Cerebellar nuclear complex (tissue), 1 donor: Measurements from ENCODE around the gene ARMC3.

Source experiments
- DNase-seq, 2 experiments: peaks; one replicate each; lab custom pipeline; 2025; lab: John Stamatoyannopoulos, UW

Gene ARMC3

DNA sequence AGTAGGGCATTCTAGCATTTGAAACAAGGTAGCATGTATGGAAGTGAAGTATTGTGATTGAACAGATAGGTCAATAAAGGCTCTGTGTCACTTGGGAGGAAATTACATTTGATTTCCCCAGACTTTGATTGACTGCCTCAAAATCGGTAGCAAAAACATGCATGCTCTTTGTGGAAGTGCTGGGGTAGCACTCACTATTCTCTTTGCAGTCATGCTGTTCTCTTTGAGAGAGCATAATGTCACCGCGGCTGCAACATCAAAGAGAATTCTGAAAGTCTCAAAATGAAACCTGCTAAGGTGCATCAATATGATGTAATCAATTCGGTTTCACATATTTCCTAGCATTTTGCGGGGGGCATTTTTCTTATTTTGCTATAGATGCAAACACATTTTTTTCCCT, 64.2 kb downstream of the ARMC3 start:
- no peak for DNase-seq

DNA sequence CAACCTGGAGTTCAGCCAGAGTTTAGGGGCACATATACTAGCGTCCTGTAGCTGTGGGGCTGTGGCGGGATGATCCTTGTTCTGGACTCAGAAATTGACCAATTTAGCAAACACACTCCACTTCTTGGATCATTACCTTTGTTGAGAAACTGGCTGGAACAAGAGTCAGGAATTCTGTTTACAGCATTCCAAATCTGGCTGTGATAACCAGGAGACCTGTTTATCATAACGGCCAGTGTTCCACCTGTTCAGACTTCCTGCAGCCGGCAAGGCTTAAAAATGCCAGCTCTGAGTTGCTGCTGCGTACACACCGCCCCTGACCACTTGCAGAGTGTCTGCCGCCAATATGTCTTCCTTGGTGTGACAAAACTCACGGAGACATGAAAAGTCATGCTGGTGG, 64.8 kb downstream of the ARMC3 start:
- DNase-seq = no peak

DNA sequence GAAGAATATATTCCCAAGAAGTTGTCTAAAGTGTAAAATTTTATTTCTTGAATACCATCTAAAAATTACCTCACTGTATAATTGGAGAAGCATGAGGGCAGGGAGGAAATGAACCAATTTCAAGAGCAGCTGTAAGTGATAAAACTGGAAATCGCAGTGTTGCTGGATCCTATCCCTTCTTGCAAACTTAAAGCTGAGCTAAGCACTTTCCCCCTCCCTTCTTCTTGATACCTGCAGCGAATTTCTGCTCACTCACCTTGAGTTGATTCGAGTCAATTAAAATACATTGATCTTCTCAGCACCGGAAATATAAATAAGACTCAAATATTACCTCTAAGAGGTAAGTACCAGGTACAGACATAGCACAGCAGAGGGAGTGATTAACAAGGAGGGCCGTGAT, 65.5 kb downstream of the ARMC3 start:
- DNase-seq = no peak

DNA sequence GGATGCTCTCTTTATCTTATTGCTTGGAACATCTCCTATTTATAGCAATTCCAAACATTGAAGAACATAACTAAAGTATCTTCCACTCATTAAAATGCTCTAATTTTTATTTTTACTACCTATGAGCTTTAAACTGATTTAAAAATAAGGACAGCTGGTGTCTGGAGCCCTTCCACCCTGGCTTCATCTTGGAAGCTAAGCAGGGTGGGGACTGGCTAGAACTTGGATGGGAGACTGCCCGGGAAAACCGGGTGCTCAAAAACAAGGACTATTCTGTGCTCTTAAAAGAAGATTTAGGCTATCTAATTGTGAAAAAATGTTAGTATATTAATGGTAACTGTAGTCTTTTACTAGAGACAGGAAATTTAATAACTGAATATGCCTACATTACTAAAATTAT, 69.2 kb downstream of the ARMC3 start:
- DNase-seq = no peak

DNA sequence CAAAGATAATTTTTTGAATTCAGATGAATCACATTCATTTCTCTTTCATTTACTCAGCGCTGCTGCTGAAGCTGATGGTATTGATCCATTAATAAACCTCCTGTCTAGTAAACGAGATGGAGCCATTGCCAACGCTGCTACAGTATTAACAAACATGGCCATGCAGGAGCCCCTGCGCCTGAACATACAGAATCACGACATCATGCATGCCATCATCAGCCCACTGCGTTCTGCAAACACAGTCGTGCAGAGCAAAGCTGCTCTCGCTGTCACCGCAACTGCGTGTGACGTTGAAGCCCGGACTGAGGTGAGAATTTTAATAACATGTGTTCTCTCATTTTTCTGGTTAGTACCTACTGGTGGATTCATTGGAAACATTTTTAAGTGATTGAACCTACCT, 70.2 kb downstream of the ARMC3 start:
- DNase-seq = no peak

DNA sequence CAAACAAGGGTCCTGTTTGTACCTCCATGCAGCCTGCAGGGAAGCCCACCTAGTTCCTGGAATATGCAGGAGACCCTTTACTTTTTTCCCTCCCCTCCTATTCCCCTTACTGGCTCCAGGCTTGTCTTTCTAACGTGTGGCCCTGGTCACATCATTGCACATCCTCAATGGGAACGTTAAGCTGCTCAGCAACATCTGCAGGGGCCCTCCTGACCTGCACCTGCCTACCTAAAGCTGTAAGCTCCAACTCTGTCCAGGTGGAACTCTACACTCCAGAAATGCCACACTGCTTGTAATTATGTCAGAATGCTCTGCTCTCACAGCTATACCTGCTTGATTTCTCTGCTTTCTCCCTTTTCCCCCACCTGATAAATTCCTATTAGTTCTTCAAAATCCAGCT, 72.1 kb downstream of the ARMC3 start:
- DNase-seq = no peak

DNA sequence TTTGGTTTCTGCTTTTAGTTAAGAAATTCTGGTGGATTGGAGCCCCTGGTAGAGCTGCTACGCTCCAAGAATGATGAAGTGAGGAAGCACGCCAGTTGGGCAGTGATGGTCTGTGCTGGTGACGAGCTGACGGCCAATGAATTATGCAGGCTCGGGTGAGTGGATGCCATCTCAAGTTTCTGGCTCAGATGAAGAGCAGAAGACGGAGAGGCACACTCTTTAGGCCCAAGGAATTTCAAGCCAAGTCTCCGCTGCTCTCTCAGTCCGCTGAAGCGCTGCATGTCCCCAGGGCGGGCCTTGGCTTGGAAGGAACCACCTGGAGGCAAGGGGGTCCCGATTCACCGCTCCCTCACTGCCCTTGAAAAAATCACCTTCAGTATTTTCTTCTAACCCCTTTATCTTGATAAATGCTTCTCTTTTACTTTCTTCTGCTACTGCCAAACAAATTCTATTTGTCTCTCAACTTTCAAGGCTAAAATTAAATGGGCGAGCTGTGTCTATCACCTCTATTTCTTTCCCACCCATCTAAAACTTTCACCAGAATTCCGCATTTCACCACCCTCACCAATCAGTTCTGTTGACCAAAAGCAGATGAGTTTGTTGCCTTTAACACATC, 74.2 kb downstream of the ARMC3 start:
- no peak for DNase-seq

DNA sequence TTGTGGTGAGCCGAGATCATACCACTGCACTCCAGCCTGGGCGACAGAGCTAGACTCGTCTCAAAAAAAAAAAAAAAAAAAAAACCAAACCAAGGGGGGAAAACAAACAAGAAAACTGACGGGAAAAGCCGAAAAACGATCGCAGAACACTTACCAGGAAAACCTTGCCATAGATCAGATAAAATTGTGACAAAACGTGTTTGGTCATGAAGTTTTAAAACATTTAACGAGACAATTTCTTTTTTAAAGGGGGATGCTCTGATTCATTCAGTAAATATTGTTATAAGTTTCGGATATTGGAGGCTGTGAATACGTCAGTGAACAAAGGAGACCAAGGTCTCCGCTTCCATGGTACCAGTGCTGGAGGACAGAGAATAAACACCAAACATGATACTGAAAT, 77.3 kb downstream of the ARMC3 start:
- DNase-seq = no peak

DNA sequence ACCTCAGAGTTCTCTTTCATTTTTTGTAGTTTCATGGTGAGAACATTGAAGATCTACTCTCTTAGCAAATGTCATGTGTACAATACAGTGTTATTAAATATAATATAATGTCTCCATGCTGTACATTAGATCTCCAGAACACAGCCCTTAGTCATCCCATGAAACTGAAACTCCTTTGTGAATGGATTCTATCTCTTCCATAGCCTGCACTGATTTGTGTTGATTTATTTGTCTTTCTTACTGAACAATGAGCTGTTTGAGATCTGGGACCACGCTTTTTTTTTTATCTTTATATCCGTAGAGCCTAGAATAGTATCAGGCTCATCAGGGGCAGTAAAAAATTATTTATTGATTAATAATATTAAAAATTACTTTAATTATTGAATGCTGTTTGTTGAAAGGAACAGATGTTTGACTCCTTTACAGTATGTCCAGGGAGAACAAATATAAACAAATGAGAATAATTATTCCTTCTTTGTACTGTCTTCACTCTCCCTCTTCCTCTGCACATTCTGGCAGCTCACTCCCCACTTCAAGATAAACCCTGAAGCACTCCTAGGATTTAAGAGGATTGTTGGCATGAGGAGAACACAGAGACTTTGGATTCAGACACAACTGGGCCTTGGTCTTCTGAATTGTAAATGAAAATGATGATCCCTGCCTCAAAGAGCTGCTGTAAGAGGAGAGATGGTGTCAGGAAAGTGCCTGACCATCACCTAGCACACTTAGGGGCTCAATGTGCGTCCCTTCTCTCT, 85.9 kb downstream of the ARMC3 start:
- DNase-seq = no peak

DNA sequence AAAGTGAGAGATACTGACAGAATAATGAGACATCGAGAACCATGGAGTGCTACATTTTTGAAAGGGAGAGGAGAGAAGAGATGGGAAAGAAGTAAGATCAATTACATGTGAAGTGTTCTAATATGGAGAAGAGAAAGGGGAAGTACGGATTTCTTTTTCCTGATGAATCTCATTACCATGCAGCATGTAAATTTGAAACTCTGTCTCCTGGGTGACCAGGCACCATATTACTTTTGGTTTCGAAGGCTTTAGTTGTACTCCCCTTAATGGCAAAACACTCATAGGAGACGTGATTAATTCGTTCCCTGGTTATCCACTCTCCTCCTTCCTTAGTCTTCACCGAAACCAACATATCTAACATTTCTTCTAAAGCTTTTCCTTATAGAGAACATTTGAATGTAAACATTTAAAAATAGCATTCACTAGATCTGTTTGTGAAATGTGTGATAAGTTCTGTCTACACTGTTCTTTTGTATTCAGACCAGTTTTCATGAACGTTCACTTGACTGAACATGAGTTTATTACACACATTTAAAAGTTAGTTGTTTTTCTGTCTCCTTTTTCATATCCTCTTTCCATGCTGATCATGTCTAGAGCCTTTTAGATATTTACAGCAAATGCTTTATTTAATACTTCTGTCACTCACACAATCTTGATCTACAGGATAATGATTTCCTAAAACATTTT, 87.3 kb downstream of the ARMC3 start:
- DNase-seq = no peak

DNA sequence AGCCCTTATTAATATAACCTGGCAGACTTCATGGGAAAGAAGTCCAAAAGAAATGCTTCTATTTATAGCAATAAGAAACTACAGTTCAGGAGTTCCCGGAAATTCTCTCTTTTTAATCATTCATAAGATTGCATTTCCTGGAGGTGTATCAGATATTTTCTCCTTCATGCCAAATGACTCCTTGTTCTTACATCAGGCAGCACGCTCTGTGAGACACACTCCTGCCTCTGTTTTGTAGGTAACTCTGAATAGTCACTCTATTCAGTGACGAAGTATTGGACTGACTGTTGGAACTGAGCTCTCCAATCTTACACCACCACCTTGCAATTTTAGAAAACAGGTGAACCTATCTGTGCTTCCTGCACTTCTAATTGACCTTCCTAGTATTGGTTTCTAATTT, 88.8 kb downstream of the ARMC3 start:
- no peak for DNase-seq

DNA sequence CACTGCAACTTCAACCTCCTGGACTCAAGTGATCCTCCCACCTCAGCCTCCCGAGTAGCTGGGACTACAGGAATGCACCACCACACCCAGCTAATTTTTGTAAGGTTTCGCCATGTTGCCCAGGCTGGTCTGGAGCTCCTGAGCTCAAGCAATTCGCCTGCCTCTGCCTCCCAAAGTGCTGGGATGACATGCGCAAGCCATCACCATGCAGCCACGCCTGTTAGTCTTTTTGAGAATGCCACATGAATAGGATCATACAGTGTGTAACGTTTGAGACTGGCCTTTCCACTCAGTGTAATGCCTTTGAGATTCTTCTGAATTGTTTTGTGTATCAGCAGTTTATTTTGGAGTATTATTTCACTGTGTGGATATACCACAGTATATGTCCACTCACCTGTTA, 91.8 kb downstream of the ARMC3 start:
- DNase-seq = no peak

DNA sequence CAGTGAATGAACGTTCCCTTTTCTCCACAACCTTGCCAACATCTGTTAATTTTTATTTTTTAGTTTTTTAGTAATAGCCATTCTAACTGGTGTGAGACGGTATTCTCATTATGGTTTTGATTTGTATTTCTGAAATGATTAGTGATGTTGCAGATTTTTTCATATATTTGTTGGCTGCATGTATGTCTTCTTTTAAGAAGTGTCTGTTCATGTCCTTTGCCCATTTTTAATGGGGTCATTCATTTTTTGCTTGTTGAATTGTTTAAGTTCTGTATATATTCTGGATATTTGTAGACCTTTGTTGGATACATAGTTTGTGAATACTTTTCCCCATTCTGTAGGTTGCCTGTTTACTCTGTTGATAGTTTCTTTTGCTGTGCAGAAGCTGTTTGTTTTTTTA, 93.6 kb downstream of the ARMC3 start:
- DNase-seq = no peak

DNA sequence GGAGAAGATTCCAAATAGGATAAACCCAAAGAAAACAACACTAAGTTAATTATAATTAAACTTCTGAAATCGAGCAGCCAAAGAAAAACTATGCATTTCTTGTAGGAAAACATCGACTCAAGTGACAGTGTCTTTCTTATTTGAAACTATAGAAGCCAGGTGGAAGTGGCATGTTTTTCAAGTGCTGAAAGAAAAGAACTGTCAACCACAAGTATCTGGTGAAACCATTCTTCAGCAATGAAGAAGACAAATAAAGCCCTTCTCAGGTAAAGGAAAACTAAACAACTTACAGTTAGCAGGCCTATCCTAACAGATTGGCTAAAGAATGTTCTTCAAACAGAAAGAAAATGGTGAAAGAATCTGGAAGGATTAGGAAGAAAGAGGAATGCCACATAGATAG, 96.1 kb downstream of the ARMC3 start:
- no peak for DNase-seq

DNA sequence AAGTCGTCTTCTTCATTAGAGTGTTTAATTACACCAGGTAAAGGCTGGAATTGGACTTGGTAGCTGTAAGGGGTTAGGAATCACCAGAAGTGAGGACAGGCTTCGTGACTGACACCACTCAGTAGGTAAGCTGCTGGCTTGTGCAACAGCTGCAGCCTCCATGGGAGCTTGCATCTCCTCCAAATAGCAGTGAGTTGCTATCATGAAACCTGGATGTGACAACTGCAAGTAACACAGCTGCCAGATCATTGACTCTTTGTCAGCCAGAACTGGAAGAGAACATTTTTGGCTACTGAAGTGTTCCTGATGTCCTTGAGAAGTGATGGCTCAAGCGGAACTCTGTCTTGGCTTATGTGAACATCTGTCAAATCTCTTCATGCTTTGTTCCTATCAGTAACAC, 103.5 kb downstream of the ARMC3 start:
- no peak for DNase-seq

DNA sequence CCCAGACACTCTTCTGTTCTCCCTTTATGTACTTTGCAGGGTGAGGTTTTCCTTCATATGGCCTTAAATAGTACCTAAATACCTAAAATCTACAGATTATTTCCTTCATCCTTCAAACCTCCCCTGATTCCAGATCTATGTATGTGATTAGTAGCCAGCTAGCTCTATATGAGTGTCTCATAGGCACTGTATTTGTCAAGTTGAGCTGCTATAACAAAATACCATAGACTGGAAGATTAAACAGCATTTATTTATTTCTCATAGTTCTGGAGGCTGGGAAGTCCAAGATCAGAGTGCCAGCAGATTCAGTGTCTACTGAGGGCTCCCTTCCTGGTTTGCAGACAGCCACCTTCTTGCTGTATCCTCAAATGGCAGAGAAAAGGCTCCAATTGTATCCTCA, 106.9 kb downstream of the ARMC3 start:
- no peak for DNase-seq

DNA sequence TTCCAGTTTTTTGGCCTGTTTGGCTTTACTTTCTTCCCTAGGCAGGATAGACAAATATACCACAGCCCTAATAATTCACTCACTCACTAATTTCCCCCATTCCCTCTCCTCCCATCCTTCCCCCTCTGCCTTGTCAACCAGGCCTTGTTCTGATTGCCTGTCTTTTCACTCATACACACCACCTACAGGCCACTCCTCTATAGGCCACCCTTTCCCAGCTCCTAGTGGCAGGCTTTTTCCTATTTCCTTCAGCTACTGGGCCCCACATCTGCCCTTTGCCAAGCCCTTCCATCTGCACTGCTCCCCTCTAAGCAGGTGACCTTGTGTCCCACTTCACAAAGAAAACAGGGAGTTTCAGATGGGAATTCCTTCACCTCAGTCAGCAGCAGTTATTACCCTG, 107.7 kb downstream of the ARMC3 start:
- no peak for DNase-seq

DNA sequence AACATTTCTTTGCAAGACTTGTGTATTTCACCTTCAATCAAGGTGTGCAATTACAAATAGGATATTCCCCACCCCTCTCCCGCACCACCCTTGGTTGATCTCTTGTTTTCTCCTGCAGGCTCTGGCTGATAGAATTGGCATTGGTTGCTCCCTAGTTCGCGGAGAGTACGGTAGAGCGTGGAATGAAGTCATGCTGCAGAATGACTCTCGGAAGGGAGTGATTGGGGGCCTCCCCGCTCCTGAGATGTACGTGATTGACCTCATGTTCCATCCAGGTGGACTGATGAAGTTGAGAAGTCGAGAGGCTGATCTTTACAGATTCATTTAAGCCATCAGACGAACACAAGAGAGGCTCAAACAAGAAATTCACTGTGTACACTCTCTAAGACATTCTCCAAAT, 109.3 kb downstream of the ARMC3 start:
- no peak for DNase-seq

DNA sequence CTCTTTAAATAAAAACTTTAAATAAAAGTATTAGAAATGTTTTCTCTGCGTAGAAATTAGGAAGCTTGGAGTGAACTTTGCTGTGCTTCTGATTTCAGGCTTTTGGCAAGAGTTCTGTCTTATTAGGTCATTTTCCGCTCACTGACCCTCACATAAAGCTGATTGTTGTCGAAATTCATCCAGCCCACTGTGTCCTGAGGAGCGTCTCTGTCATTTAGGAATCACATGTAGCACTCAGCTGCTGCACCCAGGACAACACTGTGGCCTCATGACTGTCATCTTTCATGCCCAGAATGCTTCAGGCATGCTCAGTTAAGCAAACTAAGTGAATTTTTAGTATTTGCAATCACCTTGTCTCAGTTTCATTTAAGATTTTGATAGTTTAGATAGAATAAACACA, 109.7 kb downstream of the ARMC3 start:
- DNase-seq = no peak

DNA sequence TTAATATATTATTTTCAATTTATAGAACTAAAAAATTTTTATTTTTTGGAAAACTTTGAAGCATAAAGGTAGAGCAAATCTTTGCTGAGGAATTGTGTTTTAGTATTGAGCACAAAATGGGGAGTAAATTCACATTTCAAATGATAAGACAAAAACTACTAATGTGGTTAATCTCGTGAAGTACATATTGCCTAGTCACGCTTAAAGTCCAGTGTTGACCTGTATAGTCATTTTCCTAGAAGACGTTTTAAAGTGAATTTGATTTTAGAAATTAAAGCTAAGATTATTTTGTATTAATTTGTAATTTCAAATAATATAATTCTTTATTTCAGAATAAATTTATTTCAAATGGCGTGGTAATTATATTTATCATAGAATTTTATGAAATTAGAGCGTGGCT, 110.3 kb downstream of the ARMC3 start:
- no peak for DNase-seq

DNA sequence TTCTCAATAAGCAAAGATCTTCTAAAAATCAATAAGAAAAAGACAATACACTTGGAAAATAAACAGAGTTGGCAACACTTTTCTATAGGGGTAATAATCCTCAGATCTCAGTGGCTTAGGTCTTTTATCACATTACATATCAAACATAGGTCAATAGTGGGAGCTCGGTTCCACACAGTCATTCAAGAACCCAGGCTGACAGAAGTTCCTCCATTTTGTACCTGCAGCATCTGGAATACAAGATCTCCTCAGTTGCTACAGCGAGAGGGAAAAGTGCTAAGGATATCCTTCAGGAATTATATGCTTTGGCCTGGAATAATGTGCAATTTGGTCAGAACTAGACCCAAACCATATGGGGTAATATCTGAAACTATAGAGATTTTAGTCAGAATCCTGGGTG, 112.1 kb downstream of the ARMC3 start:
- DNase-seq = no peak

DNA sequence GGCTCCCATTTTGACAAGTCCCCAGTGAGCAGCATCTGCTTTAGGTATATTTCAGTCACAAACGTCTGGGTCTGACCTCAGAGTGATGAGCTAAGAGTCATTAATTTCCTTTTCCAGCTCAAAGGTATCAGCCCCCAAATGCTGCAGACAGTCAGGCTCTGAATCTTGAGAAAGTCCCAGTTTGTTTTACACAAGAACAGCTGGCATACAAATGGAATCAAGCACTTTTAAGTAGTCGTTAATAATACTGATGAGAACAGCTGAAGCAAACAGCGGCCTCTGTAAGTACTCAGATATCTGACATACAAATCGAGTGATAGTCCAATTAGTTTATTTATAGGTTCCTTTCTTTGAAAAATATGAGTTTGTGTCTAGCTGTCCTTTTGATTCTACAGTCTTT, 118.2 kb downstream of the ARMC3 start:
- DNase-seq = no peak

DNA sequence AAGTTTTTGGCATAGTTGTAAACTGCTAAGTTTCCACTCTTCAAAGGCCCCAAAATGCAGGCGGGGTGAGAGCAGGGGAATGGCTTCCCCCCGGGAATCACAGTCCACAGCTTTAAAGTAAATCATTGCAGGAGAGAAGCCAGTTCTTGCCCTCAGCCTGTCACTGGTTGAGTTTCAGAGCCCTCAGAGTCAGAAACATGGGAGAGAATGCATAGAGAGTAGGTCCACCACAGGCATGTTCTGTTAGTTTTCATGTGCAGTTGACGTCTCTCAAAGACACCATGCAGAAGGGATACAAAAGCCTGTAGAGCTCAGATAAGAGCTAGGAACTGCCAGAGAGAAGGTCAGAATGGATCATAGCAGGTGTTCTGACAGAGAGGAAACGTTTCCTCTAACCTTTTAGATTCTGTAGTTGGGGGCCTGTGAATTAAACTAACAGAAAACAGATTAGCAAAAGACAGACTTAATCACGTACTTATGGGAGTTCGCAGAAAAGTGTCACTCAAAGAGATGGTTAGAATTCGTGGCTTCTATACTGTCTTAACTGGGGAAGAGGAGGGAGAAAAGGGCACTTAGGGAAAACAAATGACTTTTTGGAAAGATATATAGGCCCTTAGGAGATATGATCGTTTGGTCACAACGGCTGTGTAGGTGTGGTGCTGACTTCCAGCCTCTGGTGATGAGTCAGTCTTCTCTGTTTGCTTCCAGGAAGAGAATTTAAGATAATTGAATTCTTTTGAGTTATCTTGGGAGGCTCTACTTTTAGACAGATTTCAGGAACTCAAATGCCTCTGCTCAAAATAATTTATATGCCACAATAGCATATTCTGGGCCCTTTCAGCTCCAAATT, 119.6 kb downstream of the ARMC3 start:
- no peak for DNase-seq
